ACC112 (cell line): Measurements from ENCODE around the gene LRRC55.

Experiments
- H2AFZ ChIP-seq: fragments of 200-600 bp; sonication (generic); one replicate; pipeline ENCODE4 v1.6.0; 2017; ENCODE audit warnings: antibody characterized with exemption, low read length; ENCODE audit not compliant: unreplicated experiment
- H3K27ac ChIP-seq: fragments of 200-600 bp; sonication (generic); 2 replicates; pipeline ENCODE4 v1.5.1; 2014; ENCODE audit warnings: low read depth, mild to moderate bottlenecking, antibody characterized with exemption, low read length, moderate library complexity
- H3K27me3 ChIP-seq: fragments of 200-600 bp; sonication (generic); 2 replicates; pipeline ENCODE4 v1.6.1; 2014; ENCODE audit warnings: mild to moderate bottlenecking, antibody characterized with exemption, low read length, moderate library complexity, mixed read lengths; ENCODE audit not compliant: insufficient read depth
- H3K36me3 ChIP-seq: fragments of 200-600 bp; sonication (generic); 2 replicates; pipeline ENCODE4 v1.6.1; 2016; ENCODE audit warnings: mild to moderate bottlenecking, antibody characterized with exemption, low read length, moderate library complexity, mixed read lengths; ENCODE audit not compliant: insufficient read depth
- H3K4me1 ChIP-seq: fragments of 200-600 bp; sonication (generic); one replicate; pipeline ENCODE4 v1.6.1; 2016; ENCODE audit warnings: low read length, mixed read lengths; ENCODE audit not compliant: insufficient read depth, unreplicated experiment, control insufficient read depth
- H3K4me3 ChIP-seq: fragments of 200-600 bp; sonication (generic); 2 replicates; pipeline ENCODE4 v1.5.1; 2014; ENCODE audit warnings: mild to moderate bottlenecking, low read depth, low read length
- H3K79me2 ChIP-seq: fragments of 200-600 bp; sonication (generic); one replicate; pipeline ENCODE4 v1.6.0; 2016; ENCODE audit warnings: low read length; ENCODE audit not compliant: control insufficient read depth, unreplicated experiment, insufficient read depth

LRRC55 gene, protein sequence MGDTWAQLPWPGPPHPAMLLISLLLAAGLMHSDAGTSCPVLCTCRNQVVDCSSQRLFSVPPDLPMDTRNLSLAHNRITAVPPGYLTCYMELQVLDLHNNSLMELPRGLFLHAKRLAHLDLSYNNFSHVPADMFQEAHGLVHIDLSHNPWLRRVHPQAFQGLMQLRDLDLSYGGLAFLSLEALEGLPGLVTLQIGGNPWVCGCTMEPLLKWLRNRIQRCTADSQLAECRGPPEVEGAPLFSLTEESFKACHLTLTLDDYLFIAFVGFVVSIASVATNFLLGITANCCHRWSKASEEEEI

DNA sequence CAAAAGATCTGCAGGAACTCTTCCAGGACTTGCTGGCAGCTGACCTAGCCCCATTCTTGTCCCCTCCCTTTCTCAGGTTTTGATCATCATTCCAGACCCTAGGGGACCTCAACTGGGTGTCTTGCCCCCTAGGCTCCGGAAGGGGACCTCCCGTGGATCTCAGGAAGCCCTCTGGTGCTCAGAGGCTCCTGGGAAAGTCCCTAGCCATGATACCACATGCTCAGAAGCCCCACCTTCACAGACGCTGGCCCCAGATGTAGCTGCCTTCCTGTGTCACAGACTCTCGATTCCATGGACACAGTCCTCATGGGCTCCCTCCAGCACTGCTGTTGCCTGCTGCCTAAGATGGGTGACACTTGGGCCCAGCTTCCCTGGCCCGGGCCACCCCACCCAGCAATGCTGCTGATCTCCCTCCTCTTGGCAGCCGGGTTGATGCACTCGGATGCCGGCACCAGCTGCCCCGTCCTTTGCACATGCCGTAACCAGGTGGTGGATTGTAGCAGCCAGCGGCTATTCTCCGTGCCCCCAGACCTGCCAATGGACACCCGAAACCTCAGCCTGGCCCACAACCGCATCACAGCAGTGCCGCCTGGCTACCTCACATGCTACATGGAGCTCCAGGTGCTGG is at the start of gene LRRC55:
LRRC55 (plus strand) TSS at position 276 of the 628 bp plus-strand sequence; CDS start at position 346, 70 bp downstream.
- Histone ChIP-seq H3K27ac (no peak within 1 kb of the TSS), H2AFZ (no peak within 1 kb of the TSS), H3K4me1 (no peaks in the 10 kb centered on the region), H3K27me3 (peaks cover 61% of the 10 kb centered on the region), H3K4me3 (no peak within 1 kb of the TSS), H3K36me3 (no peaks in the 10 kb centered on the region), H3K79me2 (no peaks in the 10 kb centered on the region)

DNA sequence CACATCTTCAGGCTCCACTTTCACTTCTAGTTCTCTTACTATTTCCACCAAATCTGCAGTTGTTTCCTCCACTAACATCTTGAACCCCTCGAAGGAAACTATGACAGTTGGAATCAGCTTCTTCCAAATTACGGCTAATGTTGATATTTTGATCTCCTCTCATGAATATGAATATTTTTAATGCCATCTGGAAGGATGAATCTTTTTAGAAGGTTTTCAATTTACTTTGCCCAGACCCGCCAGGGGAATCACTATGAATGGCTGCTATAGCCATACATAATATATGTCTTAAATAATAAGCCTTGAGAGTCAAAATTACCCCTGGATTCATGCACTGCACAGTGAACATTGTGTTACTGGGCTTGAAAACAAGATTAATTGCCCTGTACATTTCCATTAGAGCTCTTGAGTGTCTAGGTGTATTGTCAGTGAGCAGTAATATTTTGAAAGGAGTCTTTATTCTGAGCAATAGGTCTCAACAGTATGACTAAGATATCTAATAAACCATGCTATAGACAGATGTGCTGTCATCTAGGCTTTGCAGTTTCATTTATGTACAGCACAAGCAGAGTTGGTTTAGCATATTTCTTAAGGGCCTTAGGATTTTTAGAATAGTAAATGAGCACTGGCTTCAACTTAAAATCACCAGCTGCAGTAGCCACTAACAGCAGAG is 48.3 kb upstream of the LRRC55 start:
- H3K27me3 ChIP-seq: peaks cover 59% of the 10 kb centered on the region
- H3K4me3 ChIP-seq: no peak overlapping the region
- H3K36me3 ChIP-seq: no peaks in the 10 kb centered on the region
- H3K4me1 ChIP-seq: no peaks in the 10 kb centered on the region
- no peaks in the 10 kb centered on the region for H3K79me2 ChIP-seq
- no peak overlapping the region for H3K27ac ChIP-seq
- H2AFZ ChIP-seq: no peak overlapping the region

DNA sequence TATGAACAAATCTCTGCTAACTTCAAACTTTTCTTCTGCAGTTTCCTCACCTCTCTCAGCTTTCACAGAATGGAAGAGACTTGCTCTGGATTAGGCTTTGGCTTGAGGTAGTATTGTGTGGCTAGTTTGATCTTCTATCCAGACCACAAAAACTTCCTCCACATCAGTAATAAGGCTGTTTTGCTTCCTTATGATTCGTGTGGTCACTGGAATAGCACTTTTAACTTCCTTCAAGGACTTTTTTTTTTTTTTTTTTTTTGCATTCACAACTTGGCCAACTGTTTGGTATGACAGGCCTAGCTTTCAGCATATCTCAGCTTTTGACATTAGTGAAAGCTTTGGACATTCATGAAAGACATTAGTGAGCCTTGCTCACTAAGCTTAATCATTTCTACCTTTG is 47.5 kb upstream of the LRRC55 start:
- H3K79me2 ChIP-seq: no peaks in the 10 kb centered on the region
- no peak overlapping the region for H3K27ac ChIP-seq
- peaks cover 52% of the 10 kb centered on the region for H3K27me3 ChIP-seq
- no peak overlapping the region for H3K4me3 ChIP-seq
- H2AFZ ChIP-seq: no peak overlapping the region
- no peaks in the 10 kb centered on the region for H3K36me3 ChIP-seq
- no peaks in the 10 kb centered on the region for H3K4me1 ChIP-seq

DNA sequence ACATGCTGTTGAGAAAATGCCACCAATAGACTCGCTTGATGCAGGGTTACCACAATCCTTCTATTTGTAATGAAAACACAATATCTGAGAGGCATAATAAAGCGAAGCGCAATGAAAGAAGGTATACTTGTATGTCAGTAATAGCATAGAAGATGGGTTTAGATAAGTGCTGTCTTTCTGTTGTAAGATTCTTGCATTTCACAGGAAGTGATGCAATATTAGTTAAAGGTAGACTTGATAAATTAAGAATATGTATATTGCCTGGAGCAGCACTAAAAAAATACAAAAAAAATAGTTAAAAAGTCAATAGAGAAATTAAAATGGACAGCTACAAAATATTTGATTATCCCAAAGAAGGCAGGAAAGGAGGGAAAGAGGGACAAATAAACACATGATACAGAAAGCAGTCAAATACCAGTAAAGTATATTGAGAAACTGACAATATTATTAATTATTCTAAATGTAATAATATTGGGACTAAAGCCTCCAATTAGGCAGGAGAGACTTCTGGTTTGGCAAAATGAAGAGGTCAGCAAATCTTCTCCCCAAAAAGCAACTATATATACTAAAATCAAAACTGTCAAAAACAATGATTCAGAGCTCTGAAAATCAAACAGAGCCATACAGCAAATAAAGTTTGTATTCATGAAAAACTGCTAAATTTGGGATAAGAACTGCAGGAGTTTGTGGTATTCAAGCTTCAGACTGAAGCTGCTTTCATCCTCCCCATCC is 46.6 kb upstream of the LRRC55 start:
- peaks cover 44% of the 10 kb centered on the region for H3K27me3 ChIP-seq
- no peak overlapping the region for H3K27ac ChIP-seq
- H3K4me1 ChIP-seq: no peaks in the 10 kb centered on the region
- no peak overlapping the region for H3K4me3 ChIP-seq
- no peaks in the 10 kb centered on the region for H3K79me2 ChIP-seq
- no peaks in the 10 kb centered on the region for H3K36me3 ChIP-seq
- no peak overlapping the region for H2AFZ ChIP-seq

DNA sequence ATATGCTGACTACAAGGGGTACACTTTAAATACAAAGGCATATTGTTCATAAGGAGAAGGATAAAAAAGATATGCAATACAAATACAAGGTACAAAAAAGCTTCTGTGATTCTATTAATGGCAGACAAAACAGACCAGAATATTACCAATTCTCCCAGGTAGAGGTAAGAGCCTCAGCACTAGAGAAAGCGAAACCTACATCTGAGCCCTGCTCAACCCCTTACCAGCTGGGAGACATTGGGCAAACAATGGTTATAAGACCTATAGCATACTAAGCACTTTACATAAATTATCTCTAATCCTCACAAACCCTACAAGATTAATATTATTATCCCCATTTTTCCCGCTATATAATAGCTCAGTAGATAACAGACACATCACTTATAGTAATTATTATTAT is 41.2 kb upstream of the LRRC55 start:
- Histone ChIP-seq H3K4me1 (no peaks in the 10 kb centered on the region), H3K4me3 (no peak overlapping the region), H3K36me3 (no peaks in the 10 kb centered on the region), H3K79me2 (no peaks in the 10 kb centered on the region), H3K27ac (no peak overlapping the region), H2AFZ (no peak overlapping the region), H3K27me3 (peaks cover 26% of the 10 kb centered on the region)

DNA sequence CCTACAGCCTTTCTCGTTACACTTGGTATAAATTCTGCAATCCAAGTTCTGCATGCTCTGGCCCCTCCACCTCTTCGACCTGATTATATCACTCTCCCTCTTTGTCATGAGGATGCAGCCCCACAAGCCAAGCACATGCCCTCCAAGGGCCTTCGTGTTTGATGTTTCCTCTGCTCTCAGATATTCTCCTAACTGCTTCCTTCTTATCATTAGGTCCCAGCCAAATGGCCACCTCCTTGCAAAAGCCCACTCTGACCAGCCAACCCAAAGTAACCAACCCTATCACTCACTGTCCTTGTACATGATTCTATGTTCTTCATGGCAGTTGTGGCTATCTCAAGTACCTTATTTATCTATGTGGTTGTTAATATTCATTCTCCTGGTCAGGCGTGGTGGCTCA is 38.3 kb upstream of the LRRC55 start:
- H3K79me2 ChIP-seq: no peaks in the 10 kb centered on the region
- H3K27me3 ChIP-seq: peaks cover 25% of the 10 kb centered on the region
- H2AFZ ChIP-seq: no peak overlapping the region
- no peak overlapping the region for H3K4me3 ChIP-seq
- H3K36me3 ChIP-seq: no peaks in the 10 kb centered on the region
- no peaks in the 10 kb centered on the region for H3K4me1 ChIP-seq
- H3K27ac ChIP-seq: no peak overlapping the region

DNA sequence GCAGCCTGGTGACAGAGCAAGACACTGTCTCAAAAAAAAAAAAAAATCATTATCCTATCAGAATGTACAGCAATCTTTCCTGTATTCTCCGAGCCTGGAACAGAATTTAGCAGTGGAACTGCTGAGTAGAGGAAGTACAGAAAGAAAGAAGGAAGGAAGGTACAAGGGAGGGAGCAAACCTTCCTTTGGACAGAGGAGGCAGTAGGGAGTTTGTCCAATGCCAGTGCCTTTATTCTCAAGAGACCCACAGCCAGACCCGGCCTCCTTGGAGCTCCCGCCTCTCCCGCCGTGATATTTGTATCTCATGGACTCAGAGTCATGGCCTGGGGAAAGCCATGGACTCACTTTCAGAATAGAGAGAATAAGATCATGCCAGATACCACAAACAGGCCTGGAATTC is 37.7 kb upstream of the LRRC55 start:
- H2AFZ ChIP-seq: no peak overlapping the region
- H3K4me3 ChIP-seq: no peak overlapping the region
- no peaks in the 10 kb centered on the region for H3K36me3 ChIP-seq
- no peaks in the 10 kb centered on the region for H3K4me1 ChIP-seq
- no peak overlapping the region for H3K27ac ChIP-seq
- H3K27me3 ChIP-seq: peaks cover 31% of the 10 kb centered on the region
- no peaks in the 10 kb centered on the region for H3K79me2 ChIP-seq

DNA sequence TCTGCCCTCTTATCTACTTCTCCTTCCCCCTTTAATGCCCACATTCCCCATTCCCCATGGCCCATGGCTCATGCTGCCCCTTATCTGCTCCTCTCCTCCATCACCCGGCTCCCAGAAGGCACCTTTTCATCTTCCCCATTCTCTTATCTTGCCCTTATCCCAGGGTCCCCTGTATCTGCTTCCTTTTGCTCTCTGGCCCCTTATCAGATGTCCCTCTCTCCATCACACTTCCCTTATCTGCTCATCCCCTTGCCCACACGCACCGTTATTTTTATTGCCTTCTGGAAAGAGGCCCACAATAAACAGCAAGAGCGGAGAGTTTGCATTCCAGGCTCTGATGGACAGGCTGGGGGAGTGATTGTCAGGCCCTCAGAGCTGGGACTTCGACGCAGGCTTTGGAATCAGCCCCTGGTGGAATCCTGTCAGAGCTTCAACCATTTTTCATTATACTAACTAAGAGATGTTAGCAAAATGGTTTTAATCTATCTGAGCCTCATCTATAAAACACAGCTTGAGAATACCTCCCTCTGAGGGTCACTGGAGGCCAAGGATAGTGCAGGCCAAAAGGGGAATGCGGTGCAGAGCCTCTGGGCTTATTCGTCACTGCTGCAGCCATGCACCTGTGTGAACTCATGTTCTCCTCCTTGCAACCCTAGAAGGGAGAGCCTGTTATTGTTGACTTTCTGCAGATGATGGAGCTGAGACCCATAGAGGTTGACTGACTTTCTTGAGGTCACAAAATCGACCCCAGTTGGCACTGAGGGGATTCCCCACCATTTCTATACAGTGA is 37.0 kb upstream of the LRRC55 start:
- Histone ChIP-seq H2AFZ (no peak overlapping the region), H3K36me3 (no peaks in the 10 kb centered on the region), H3K4me3 (no peak overlapping the region), H3K27me3 (peaks cover 32% of the 10 kb centered on the region), H3K79me2 (no peaks in the 10 kb centered on the region), H3K27ac (no peak overlapping the region), H3K4me1 (no peaks in the 10 kb centered on the region)

DNA sequence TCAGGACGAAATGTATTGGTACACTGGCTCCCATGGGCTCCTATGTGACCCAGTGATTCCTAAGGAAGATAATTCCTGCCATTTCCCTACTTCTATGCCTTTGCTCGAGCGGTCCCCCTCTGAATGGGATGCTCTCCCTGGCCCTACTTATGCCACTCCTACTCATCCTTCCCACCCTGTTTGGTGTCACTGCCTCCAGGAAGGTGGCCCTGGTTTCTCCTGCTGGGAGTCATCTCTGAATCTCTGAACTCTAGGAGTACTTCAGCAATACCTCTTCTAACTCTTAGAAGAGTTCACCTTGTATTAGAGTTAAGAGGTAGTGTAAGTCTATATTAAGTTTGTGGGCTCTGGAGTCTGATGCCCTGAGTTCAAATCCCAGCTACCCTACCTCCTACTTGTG is 35.5 kb upstream of the LRRC55 start:
- no peaks in the 10 kb centered on the region for H3K79me2 ChIP-seq
- H3K4me1 ChIP-seq: no peaks in the 10 kb centered on the region
- H3K27ac ChIP-seq: no peak overlapping the region
- no peak overlapping the region for H2AFZ ChIP-seq
- no peaks in the 10 kb centered on the region for H3K36me3 ChIP-seq
- no peak overlapping the region for H3K4me3 ChIP-seq
- peaks cover 34% of the 10 kb centered on the region for H3K27me3 ChIP-seq

DNA sequence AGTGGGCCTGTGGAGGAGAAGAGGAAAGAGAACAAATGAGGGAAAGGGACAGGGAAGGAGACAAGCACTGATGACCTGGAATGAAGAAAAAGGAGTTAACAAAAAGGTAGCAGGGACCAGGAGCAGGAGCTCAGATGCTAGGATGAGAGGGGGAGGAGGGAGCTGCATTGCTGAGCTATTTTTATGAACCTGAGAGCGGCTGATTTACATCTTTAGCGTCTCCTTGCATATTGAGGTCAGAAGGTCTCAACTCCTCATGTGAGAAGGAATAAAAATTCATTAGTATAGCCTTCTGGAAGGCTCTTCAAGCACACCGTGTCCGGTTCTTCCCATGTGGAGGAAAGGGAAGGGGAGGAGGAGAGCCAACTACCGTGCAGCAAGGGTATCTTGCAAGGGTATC is 33.1 kb upstream of the LRRC55 start:
- no peaks in the 10 kb centered on the region for H3K36me3 ChIP-seq
- no peaks in the 10 kb centered on the region for H3K4me1 ChIP-seq
- H3K79me2 ChIP-seq: no peaks in the 10 kb centered on the region
- H3K4me3 ChIP-seq: no peak overlapping the region
- H2AFZ ChIP-seq: no peak overlapping the region
- peaks cover 30% of the 10 kb centered on the region for H3K27me3 ChIP-seq
- H3K27ac ChIP-seq: no peak overlapping the region
